GM21367 (cell line): ENCODE results near the gene PCDHGA12.
"Not testable (repeated sequence)": the region's sequence is repeated elsewhere in the genome, so short reads cannot be mapped to it uniquely, and the experiment has no call there.

Experiments used
- ATAC-seq: cut with Tn5 transposase; IDR thresholded peaks from one replicate; pipeline ENCODE4 v1.9.1; 2021; ENCODE audit not compliant: unreplicated experiment

Gene PCDHGA12

DNA sequence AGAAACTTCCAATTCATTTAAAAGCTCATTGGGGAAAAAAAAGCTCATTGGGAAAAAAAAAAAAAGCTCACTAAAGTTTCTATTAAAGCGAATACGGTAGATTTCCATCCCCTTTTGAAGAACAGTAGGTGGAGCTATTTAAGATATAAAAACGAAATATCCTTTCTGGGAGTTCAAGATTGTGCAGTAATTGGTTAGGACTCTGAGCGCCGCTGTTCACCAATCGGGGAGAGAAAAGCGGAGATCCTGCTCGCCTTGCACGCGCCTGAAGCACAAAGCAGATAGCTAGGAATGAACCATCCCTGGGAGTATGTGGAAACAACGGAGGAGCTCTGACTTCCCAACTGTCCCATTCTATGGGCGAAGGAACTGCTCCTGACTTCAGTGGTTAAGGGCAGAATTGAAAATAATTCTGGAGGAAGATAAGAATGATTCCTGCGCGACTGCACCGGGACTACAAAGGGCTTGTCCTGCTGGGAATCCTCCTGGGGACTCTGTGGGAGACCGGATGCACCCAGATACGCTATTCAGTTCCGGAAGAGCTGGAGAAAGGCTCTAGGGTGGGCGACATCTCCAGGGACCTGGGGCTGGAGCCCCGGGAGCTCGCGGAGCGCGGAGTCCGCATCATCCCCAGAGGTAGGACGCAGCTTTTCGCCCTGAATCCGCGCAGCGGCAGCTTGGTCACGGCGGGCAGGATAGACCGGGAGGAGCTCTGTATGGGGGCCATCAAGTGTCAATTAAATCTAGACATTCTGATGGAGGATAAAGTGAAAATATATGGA lies at the start of gene PCDHGA12:
Gene PCDHGA12 (plus strand): TSS at position 176 of the 782 bp plus-strand sequence. CDS start 253 bp downstream, at position 429.
- ATAC-seq = no peak

DNA sequence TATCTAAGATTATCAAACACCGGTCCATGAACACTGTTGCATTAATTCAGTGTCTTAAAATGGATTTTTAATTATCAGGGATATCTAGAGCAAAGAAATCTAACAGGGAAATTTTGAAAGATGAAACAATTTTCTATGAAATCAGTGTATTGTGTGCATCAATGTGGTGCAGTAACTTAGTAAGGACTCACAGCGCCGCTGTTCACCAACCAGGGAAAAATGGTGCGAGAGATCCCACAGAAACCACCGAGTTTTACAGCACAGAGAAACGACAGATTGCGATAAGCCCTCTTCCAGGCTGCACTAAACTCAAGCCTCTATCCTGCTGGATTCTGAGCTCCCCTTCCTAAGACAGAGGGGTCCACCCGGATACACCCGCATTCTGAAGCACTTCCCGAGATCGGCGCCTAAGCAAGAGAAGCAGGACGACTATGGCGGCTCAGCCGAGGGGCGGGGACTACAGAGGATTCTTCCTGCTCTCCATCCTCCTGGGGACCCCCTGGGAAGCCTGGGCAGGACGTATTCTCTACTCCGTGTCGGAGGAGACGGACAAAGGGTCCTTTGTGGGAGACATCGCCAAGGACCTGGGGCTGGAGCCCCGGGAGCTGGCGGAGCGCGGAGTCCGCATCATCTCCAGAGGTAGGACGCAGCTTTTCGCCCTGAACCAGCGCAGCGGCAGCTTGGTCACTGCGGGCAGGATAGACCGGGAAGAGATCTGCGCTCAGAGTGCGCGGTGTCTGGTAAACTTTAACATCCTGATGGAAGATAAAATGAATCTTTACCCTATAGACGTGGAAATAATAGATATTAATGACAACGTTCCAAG lies 47.6 kb upstream of the PCDHGA12 start, which contains the start of gene PCDHGA7:
Gene PCDHGA7 (plus strand): TSS at position 274 of the 826 bp plus-strand sequence. CDS start 158 bp downstream, at position 432.
- ATAC-seq = no peak

DNA sequence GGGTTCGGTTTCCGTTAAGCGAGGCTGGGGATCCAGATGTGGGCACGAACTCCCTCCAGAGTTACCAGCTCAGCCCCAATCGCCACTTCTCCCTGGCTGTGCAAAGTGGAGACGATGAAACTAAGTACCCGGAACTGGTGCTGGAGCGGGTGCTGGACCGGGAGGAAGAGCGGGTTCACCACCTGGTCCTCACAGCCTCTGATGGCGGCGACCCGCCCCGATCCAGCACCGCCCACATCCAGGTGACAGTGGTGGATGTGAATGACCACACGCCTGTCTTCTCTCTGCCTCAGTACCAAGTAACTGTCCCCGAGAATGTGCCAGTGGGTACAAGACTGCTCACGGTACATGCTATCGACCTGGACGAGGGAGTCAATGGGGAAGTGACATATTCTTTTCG lies 47.0 kb upstream of the PCDHGA12 start:
- ATAC-seq = no peak

DNA sequence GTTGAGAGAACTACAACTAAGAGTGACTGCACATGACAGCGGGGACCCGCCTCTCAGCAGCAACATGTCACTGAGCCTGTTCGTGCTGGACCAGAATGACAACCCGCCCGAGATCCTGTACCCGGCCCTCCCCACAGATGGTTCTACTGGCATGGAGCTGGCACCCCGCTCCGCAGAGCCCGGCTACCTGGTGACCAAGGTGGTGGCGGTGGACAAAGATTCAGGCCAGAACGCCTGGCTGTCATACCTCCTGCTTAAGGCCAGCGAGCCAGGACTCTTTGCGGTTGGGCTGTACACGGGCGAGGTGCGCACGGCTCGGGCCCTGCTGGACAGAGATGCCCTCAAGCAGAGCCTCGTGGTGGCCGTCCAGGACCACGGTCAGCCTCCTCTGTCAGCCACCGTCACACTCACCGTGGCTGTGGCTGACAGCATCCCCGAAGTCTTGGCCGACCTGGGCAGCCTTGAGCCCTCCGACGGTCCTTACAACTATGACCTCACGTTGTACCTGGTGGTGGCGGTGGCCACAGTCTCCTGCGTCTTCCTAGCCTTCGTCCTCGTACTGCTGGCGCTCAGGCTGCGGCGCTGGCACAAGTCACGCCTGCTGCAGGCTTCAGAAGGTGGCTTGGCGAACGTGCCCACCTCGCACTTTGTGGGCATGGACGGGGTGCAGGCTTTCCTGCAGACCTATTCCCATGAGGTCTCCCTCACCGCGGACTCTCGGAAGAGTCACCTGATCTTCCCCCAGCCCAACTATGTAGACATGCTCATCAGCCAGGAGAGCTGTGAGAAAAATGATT lies 45.6 kb upstream of the PCDHGA12 start:
- ATAC-seq = no peak

DNA sequence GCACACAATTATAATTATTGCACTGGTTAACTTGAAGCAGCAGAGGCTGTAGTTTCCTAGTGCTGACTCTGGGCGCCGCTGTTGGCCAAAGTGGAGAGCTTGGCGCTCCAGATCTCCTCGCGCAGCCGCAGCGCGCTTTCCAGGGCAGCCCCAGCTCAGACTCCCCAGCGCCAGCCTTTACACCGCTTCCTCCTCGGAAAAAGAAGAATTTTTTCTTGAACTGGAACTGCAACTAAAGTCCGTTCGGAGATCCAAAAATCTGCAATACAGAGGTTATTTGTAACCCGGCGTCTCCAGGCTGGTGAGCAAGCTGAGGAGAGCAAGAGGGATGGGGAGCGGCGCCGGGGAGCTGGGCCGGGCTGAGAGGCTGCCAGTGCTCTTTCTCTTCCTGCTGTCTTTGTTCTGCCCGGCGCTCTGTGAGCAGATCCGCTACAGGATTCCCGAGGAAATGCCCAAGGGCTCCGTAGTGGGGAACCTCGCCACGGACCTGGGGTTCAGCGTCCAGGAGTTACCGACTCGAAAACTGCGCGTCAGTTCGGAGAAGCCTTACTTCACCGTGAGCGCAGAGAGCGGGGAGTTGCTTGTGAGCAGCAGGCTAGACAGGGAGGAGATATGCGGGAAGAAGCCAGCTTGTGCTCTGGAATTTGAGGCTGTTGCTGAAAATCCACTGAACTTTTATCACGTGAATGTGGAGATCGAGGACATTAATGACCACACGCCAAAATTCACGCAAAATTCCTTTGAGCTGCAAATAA lies 42.6 kb upstream of the PCDHGA12 start, which contains the start of gene PCDHGB4:
Gene PCDHGB4 (plus strand): TSS at position 142 of the 755 bp plus-strand sequence. CDS start 187 bp downstream, at position 329.
- not testable (repeated sequence) for ATAC-seq

DNA sequence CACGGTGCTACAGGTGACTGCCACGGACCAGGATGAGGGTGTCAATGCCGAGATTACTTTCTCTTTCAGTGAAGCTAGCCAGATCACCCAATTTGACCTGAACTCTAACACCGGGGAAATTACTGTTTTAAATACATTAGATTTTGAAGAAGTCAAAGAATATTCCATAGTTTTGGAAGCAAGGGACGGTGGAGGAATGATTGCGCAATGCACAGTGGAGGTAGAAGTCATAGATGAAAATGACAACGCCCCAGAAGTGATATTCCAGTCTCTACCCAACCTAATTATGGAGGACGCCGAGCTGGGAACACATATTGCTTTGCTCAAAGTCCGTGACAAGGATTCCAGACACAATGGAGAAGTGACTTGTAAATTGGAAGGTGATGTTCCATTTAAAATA lies 41.6 kb upstream of the PCDHGA12 start:
- no peak for ATAC-seq

DNA sequence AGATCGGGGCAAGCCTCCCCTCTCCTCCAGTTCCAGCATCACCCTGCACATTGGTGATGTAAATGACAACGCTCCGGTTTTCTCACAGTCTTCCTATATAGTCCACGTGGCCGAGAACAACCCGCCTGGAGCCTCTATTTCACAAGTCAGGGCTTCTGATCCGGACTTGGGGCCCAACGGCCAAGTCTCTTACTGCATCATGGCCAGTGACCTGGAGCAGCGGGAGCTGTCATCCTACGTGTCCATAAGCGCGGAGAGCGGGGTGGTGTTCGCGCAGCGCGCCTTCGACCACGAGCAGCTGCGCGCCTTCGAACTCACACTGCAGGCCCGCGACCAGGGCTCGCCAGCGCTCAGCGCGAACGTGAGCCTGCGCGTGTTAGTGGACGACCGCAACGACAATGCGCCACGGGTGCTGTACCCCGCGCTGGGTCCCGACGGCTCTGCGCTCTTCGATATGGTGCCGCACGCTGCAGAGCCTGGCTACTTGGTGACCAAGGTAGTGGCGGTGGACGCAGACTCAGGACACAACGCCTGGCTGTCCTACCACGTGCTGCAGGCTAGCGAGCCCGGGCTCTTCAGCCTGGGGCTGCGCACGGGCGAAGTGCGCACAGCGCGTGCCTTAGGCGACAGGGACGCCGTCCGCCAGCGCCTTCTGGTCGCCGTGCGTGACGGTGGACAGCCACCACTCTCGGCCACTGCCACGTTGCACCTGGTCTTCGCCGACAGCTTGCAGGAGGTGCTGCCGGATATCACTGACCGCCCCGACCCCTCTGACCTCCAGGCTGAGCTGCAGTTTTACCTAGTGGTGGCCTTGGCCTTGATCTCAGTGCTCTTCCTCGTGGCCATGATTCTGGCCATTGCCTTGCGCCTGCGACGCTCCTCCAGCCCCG lies 40.9 kb upstream of the PCDHGA12 start:
- no peak for ATAC-seq

DNA sequence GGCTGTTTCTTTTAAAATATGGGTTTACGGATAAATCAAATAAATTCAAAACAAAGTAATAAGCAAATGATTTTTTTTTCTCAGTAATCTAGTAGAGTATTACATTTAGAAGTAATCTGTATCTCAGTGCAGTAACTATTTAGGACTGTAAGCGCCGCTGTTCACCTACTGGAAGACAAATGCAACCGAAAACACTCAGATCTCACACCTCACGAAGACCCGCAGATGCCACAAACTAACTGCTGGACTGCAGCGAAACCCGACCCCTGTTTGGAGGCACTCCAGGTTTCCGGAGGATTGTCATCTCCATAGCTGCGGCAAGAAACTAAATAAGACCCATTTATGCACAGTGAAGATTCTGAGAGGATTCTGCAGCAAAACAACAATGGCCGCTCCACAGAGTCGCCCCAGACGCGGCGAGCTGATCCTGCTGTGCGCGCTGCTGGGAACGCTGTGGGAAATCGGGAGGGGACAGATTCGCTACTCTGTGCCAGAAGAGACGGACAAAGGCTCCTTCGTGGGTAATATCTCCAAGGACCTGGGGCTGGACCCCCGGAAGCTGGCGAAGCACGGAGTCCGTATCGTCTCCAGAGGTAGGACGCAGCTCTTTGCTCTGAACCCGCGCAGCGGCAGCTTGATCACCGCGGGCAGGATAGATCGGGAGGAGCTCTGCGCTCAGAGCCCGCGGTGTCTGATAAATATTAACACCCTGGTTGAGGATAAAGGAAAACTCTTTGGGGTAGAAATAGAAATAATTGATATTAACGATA lies 37.7 kb upstream of the PCDHGA12 start, which contains the start of gene PCDHGA8:
Gene PCDHGA8 (plus strand): TSS at position 205 of the 770 bp plus-strand sequence. CDS start 181 bp downstream, at position 386.
- ATAC-seq = no peak

DNA sequence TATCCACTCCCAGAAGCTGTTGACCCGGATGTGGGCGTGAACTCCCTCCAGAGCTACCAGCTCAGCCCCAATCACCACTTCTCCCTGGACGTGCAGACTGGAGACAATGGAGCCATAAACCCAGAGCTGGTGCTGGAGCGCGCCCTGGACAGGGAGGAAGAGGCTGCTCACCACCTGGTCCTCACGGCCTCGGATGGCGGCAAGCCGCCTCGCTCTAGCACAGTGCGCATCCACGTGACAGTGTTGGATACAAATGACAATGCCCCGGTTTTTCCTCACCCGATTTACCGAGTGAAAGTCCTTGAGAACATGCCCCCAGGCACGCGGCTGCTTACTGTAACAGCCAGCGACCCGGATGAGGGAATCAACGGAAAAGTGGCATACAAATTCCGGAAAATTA lies 37.0 kb upstream of the PCDHGA12 start:
- no peak for ATAC-seq

DNA sequence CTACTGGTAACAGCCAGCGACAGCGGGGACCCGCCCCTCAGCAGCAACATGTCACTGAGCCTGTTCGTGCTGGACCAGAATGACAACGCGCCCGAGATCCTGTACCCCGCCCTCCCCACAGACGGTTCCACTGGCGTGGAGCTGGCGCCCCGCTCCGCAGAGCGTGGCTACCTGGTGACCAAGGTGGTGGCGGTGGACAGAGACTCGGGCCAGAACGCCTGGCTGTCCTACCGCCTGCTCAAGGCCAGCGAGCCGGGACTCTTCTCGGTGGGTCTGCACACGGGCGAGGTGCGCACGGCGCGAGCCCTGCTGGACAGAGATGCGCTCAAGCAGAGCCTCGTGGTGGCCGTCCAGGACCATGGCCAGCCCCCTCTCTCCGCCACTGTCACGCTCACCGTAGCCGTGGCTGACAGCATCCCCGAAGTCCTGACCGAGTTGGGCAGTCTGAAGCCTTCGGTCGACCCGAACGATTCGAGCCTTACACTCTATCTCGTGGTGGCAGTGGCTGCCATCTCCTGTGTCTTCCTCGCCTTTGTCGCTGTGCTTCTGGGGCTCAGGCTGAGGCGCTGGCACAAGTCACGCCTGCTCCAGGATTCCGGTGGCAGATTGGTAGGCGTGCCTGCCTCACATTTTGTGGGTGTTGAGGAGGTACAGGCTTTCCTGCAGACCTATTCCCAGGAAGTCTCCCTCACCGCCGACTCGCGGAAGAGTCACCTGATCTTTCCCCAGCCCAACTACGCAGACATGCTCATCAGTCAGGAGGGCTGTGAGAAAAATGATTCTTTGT lies 35.7 kb upstream of the PCDHGA12 start:
- ATAC-seq = not testable (repeated sequence)

DNA sequence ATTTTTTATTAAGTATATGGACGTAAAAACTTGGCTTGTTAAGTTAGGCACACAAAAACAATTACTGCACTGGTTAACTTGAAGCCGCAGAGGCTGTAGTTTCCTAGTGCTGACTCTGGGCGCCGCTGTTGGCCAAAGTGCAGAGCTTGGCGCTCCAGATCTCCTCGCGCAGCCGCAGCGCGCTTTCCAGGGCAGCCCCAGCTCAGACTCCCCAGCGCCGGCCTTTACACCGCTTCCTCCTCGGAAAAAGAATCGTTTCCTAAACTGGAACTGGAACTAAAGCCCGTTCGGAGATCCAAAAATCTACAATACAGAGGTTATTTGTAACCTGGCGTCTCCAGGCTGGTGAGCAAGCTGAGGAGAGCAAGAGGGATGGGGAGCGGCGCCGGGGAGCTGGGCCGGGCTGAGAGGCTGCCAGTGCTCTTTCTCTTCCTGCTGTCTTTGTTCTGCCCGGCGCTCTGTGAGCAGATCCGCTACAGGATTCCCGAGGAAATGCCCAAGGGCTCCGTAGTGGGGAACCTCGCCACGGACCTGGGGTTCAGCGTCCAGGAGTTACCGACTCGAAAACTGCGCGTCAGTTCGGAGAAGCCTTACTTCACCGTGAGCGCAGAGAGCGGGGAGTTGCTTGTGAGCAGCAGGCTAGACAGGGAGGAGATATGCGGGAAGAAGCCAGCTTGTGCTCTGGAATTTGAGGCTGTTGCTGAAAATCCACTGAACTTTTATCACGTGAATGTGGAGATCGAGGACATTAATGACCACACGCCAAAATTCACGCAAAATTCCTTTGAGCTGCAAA lies 32.4 kb upstream of the PCDHGA12 start, which contains the start of gene PCDHGB5:
Gene PCDHGB5 (plus strand): TSS at position 192 of the 796 bp plus-strand sequence. CDS start 181 bp downstream, at position 373.
- peak; percentile 47 for ATAC-seq

DNA sequence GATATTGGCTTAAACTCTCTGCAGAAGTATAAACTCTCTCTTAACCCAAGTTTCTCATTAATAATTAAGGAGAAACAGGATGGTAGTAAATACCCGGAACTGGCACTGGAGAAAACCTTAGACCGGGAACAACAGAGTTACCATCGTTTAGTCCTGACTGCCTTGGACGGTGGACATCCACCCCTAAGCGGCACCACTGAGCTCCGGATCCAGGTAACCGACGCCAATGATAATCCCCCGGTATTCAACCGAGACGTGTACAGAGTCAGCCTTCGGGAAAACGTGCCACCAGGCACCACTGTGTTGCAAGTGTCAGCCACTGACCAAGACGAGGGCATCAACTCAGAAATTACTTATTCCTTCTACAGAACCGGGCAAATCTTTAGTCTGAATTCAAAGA lies 31.7 kb upstream of the PCDHGA12 start:
- ATAC-seq = no peak

DNA sequence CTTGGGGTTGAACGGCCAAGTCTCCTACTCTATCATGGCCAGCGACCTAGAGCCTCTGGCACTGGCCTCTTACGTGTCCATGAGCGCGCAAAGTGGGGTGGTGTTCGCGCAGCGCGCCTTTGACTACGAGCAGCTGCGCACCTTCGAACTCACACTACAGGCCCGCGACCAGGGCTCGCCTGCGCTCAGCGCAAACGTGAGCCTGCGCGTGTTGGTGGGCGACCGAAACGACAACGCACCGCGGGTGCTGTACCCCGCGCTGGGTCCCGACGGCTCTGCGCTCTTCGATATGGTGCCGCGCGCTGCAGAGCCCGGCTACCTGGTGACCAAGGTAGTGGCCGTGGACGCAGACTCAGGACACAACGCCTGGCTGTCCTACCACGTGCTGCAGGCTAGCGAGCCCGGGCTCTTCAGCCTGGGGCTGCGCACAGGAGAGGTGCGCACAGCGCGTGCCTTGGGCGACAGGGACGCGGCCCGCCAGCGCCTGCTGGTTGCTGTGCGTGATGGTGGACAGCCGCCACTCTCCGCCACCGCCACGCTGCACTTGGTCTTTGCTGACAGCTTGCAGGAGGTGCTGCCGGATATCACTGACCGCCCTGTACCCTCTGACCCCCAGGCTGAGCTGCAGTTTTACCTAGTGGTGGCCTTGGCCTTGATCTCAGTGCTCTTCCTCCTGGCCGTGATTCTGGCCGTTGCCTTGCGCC lies 30.6 kb upstream of the PCDHGA12 start:
- ATAC-seq = no peak

DNA sequence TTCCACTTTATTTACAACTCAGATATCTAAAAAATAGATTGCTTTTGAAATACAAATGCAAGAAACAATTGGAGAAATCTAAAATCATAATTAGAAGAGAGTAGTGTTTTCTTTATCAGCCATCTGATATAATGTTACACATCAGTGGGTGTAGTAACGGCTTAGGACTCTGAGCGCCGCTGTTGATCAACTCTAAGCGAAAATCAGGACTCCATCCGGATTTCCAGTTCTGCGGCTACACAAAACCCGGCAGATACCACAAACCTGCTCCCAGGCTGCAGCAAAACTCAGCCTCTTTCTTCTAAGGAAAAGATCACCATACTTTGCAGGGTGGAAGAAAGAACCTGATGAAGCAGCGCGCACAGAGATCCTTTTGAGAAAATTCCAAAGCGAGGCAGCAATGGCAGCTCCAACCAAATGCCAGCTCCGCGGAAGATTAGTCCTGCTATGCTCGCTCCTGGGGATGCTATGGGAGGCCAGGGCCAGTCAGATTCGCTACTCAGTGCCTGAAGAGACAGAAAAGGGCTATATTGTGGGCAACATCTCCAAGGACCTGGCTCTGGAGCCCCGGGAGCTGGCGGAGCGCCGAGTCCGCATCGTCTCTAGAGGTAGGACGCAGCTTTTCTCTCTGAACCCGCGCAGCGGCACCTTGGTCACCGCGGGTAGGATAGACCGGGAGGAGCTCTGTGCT lies 27.6 kb upstream of the PCDHGA12 start, which contains the start of gene PCDHGA9:
Gene PCDHGA9 (plus strand): TSS at position 226 of the 691 bp plus-strand sequence. CDS start 175 bp downstream, at position 401.
- no peak for ATAC-seq

DNA sequence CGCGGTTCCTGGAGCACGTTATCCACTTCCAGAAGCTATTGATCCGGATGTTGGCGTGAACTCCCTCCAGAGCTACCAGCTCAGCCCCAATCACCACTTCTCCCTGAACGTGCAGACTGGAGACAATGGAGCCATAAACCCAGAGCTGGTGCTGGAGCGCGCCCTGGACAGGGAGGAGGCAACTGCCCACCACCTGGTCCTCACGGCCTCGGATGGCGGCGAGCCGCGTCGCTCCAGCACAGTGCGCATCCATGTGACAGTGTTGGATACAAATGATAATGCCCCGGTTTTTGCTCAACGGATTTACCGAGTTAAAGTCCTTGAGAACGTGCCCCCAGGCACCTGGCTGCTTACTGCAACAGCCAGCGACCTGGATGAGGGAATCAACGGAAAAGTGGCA lies 26.9 kb upstream of the PCDHGA12 start:
- no peak for ATAC-seq
